Ectodermal cell (in vitro differentiated cells): ENCODE results near the gene XPO5.
"Not testable (repeated sequence)": the region's sequence is repeated elsewhere in the genome, so short reads cannot be mapped to it uniquely, and the experiment has no call there.

Experiments used
- H3K27ac ChIP-seq: 2 replicates; pipeline ENCODE4 v1.7.0; 2013; ENCODE audit warnings: mild to moderate bottlenecking, low read depth, low read length; ENCODE audit not compliant: insufficient read depth, poor library complexity, severe bottlenecking
- H3K27me3 ChIP-seq: 2 replicates; pipeline ENCODE4 v1.7.0; 2013; ENCODE audit warnings: mild to moderate bottlenecking, low read length; ENCODE audit not compliant: insufficient read depth, control insufficient read depth, poor library complexity, severe bottlenecking
- H3K36me3 ChIP-seq: one replicate; pipeline ENCODE4 v1.7.0; 2013; ENCODE audit warnings: low read length; ENCODE audit not compliant: control insufficient read depth, insufficient read depth
- H3K4me1 ChIP-seq: one replicate; pipeline ENCODE4 v1.7.0; 2013; ENCODE audit warnings: low read length; ENCODE audit not compliant: control insufficient read depth, insufficient read depth
- H3K4me3 ChIP-seq: 2 replicates; pipeline ENCODE4 v1.7.0; 2013; ENCODE audit warnings: low read depth, low read length, control low read depth; ENCODE audit not compliant: insufficient read depth
- H3K9me3 ChIP-seq: 2 replicates; pipeline ENCODE4 v1.7.0; 2013; ENCODE audit warnings: mild to moderate bottlenecking, low read length, moderate library complexity; ENCODE audit not compliant: control insufficient read depth
- WGBS, 2 experiments: methylation state at CpG; one replicate each; pipeline ENCODE4 v1.1.7; 2013; ENCODE audit warnings: missing lambda C conversion rate in 2 of 2; 5-methylcytosine and 5-hydroxymethylcytosine counted together

Gene XPO5

DNA sequence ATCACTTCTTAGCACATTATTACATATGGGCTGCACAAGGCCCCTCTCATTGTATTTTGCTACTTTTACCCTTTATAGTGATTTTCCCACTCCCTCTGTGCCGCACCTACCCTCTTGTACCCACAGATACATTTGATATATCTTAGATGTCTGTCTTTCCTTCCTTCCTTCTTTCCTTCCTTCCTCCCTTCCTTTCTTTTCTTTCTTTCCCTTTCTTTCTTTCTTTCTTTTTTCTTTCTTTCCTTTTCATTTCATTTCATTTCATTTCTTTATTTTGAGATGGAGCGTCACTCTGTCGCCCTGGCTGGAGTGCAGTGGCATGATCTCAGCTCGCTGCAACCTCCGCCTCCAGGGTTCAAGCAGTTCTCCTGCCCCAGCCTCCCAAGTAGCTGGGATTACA, 12.4 kb upstream of the XPO5 start:
- H3K4me1 ChIP-seq = no peaks in the 10 kb centered on the region
- WGBS, 2 experiments = 95 to 98% methylated on average over 5 of the region's 5 CpGs
- no peak overlapping the region for H3K27ac ChIP-seq
- no peaks in the 10 kb centered on the region for H3K9me3 ChIP-seq
- H3K27me3 ChIP-seq = no peaks in the 10 kb centered on the region
- H3K36me3 ChIP-seq = peaks cover 25% of the 10 kb centered on the region
- H3K4me3 ChIP-seq = no peak overlapping the region

DNA sequence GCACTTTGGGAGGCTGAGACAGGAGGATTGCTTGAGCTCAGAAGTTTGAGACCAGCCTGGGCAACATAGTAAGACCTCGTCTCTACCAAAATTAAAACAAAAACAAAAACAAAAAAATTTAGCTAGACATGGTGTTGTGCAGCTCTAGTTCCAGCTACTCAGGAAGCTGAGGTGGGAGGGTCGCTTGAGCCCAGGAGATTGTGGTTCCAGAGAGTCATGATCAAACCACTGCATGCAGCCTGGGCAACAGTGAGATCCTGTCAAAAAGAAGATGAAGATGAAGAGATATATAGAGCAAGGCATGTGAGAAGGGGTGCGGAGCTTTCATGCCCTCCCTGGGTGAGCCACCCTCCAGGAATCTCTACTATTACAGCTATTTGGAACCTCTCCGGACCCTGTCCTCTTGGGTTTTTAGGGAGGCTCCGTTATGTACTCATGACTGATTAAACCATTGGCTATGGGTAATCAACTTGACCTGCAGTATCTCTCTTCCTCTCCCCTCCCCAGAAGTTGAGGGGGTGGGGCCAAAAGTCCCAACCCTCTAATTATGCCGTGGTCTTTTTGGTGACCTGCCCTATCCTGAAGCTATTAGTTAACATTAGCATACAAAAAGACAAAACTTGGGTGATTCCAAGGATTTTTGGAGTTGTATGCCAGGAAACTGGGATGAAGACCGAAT, 9.2 kb upstream of the XPO5 start:
- H3K36me3 ChIP-seq = peaks cover 35% of the 10 kb centered on the region
- H3K9me3 ChIP-seq = no peaks in the 10 kb centered on the region
- no peak overlapping the region for H3K27ac ChIP-seq
- no peaks in the 10 kb centered on the region for H3K27me3 ChIP-seq
- H3K4me1 ChIP-seq = no peaks in the 10 kb centered on the region
- WGBS, 2 experiments = 91 to 95% methylated on average over 6 of the region's 7 CpGs
- H3K4me3 ChIP-seq = no peak overlapping the region

- Histone ChIP-seq H3K4me1 (no peaks in the 10 kb centered on the region), H3K27ac (no peak overlapping the region), H3K27me3 (no peaks in the 10 kb centered on the region), H3K9me3 (no peaks in the 10 kb centered on the region), H3K4me3 (no peak overlapping the region), H3K36me3 (peaks cover 31% of the 10 kb centered on the region)
- 94 to 97% methylated on average over 5 of the region's 5 CpGs for WGBS, 2 experiments
These were observed 7.1 kb upstream of the XPO5 start for GRCh38 chr6:43582911-43583310.

DNA sequence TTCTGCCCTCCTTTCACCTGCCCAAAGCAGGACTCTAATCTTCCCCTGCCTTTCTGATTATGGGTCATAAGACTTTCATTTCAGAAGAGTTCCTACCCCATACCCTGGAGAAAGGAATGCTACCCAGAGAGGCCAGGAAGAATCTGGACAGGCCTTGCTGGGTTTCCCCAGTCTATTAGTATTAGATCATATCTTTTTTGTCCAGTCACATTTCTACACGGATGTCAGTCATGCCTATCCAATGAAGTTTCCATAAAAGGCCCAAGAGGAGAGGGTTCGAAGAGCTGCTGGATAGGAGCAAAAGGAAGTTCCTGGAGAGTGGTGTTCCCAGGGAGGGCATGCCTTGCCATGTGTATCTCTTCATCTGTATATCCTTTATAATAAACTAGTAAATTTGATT, 3.3 kb upstream of the XPO5 start:
- Histone ChIP-seq H3K36me3 (peaks cover 18% of the 10 kb centered on the region), H3K4me1 (peaks cover 6% of the 10 kb centered on the region), H3K4me3 (no peak overlapping the region), H3K27ac (no peak overlapping the region), H3K27me3 (no peaks in the 10 kb centered on the region), H3K9me3 (no peaks in the 10 kb centered on the region)
- WGBS, 2 experiments = 97 to 100% methylated on average over 2 of the region's 2 CpGs

DNA sequence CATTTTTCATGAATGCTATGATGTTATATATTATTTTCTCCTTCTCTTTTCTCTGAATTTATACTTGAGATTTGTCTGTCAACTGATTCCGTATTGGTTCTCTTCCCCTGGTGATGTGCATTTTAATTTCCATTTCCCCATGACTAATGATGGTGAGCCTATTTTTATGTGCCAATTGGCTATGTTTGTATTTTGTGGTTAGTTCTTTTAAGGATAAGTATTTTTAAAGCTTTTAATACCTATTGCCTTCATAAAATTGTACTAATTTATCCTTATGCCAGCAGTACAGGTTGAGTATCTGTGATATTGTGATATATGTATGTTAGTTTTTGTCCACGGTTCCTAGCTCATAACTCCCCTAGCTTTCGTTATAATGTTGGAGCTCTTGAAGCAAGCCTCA, 2.9 kb upstream of the XPO5 start:
- Histone ChIP-seq H3K27me3 (no peaks in the 10 kb centered on the region), H3K4me1 (peaks cover 6% of the 10 kb centered on the region), H3K36me3 (peaks cover 15% of the 10 kb centered on the region), H3K27ac (no peak overlapping the region), H3K9me3 (no peaks in the 10 kb centered on the region), H3K4me3 (no peak overlapping the region)
- 95 to 96% methylated on average over 3 of the region's 3 CpGs for WGBS, 2 experiments

GRCh38 chr6:43575105-43575771, 600 bp downstream of the XPO5 start:
- H3K27ac ChIP-seq = peak overlapping the region; percentile 53
- H3K36me3 ChIP-seq = peaks cover 13% of the 10 kb centered on the region
- 1% methylated on average over 37 to 38 of the region's 38 CpGs for WGBS, 2 experiments
- H3K27me3 ChIP-seq = no peaks in the 10 kb centered on the region
- H3K9me3 ChIP-seq = no peaks in the 10 kb centered on the region
- H3K4me3 ChIP-seq = peak overlapping the region; percentile 83
- peaks cover 6% of the 10 kb centered on the region for H3K4me1 ChIP-seq

- Histone ChIP-seq H3K9me3 (no peaks in the 10 kb centered on the region), H3K27ac (no peak overlapping the region), H3K36me3 (peaks cover 32% of the 10 kb centered on the region), H3K4me1 (peaks cover 3% of the 10 kb centered on the region), H3K27me3 (no peaks in the 10 kb centered on the region), H3K4me3 (no peak overlapping the region)
- WGBS, 2 experiments = 94% methylated on average over 4 of the region's 4 CpGs
These were observed 3.8 kb downstream of the XPO5 start for GRCh38 chr6:43572015-43572414.

DNA sequence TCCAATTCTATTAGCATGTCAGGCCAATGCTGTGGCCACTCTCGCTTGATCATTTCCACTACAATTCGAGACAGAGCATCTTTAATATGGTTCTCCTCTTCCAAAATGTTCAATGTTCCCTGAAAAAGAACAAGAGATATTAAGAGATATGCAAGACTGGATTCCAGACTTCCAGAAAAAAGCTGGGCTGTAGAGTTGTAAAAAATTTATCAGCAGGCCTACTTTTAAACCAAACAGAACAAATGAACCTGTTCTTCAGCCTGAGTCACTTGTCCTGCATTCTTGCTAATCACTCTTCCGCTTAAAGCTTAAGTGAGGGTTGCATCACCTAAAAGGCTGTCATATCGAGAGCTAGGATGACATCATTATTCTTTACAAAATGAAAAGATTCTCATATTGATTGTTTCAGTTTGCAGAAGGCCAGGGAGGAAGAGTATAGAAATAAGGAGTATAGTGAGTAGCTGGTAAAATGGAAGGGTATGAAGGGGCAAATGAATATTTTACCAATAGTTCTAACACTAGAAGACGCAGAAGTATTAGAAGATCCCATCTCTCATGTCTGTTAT, 4.9 kb downstream of the XPO5 start:
- H3K4me1 ChIP-seq = peaks cover 3% of the 10 kb centered on the region
- H3K27me3 ChIP-seq = no peaks in the 10 kb centered on the region
- no peak overlapping the region for H3K27ac ChIP-seq
- WGBS, 2 experiments = 95 to 97% methylated on average over 4 to 5 of the region's 5 CpGs
- H3K36me3 ChIP-seq = peaks cover 35% of the 10 kb centered on the region
- no peak overlapping the region for H3K4me3 ChIP-seq
- no peaks in the 10 kb centered on the region for H3K9me3 ChIP-seq

GRCh38 chr6:43559328-43559727, 16.5 kb downstream of the XPO5 start:
- Histone ChIP-seq H3K9me3 (no peaks in the 10 kb centered on the region), H3K27ac (no peak overlapping the region), H3K4me3 (no peak overlapping the region), H3K27me3 (no peaks in the 10 kb centered on the region), H3K4me1 (no peaks in the 10 kb centered on the region), H3K36me3 (peaks cover 58% of the 10 kb centered on the region)

GRCh38 chr6:43557620-43558019, 18.2 kb downstream of the XPO5 start:
- H3K9me3 ChIP-seq, H3K27me3 ChIP-seq, H3K27ac ChIP-seq, H3K4me1 ChIP-seq, H3K4me3 ChIP-seq: not testable (repeated sequence)
- H3K36me3 ChIP-seq = peaks cover 58% of the 10 kb centered on the region
- 97 to 99% methylated on average over 6 of the region's 7 CpGs for WGBS, 2 experiments
